Right atrium auricular region (tissue), 2 donors: ENCODE data around the gene MLH1. TPM values are rescaled to one million over a fixed set of nuclear protein-coding genes. Genes with fewer than 3 reads are reported as not detected.

ENCODE experiments used
- DNase-seq: peaks from one replicate; pipeline ENCODE4 v3.0.0-alpha.2; 2019; ENCODE audit warnings: low spot score
- H3K27ac ChIP-seq, 2 donors: fragments of 200-600 bp; sonication (generic); 1 replicate in 1 of 2; 2 replicates in 1 of 2; pipeline ENCODE4 v1.5.1; 2016 to 2019
- H3K27me3 ChIP-seq, 2 donors: fragments of 200-600 bp; sonication (generic); one replicate each; pipeline versions ENCODE4 v1.5.1 to v1.6.0; 2017 to 2019
- H3K36me3 ChIP-seq: fragments of 200-600 bp; sonication (generic); one replicate; pipeline ENCODE4 v1.5.1; 2016
- H3K4me1 ChIP-seq, 2 donors: fragments of 200-600 bp; sonication (generic); one replicate each; pipeline versions ENCODE4 v1.5.1 to v1.6.0; 2017 to 2019
- H3K4me3 ChIP-seq, 2 donors: fragments of 200-600 bp; sonication (generic); 1 replicate in 1 of 2; 2 replicates in 1 of 2; pipeline ENCODE4 v1.5.1; 2017 to 2019; ENCODE audit warnings: mild to moderate bottlenecking in 1 of 2, moderate library complexity in 1 of 2
- H3K9me3 ChIP-seq, 2 donors: fragments of 200-600 bp; sonication (generic); one replicate each; pipeline ENCODE4 v1.5.1; 2019
- CTCF ChIP-seq, 2 donors: fragments of 200-600 bp; sonication (generic); IDR thresholded peaks; one replicate each; pipeline ENCODE4 v1.5.1; 2019; ENCODE audit warnings: antibody characterized with exemption in 2 of 2
- total RNA-seq, 2 donors: library from RNA; depleted of rRNA; stranded (reverse); fragments of >200 nt; gene quantifications; one replicate each; pipeline ENCODE4 v1.1.0, GENCODE V29; 2016

Gene MLH1
- total RNA-seq, 2 donors from 2014 or later, result 36.0 to 37.8 TPM

DNA sequence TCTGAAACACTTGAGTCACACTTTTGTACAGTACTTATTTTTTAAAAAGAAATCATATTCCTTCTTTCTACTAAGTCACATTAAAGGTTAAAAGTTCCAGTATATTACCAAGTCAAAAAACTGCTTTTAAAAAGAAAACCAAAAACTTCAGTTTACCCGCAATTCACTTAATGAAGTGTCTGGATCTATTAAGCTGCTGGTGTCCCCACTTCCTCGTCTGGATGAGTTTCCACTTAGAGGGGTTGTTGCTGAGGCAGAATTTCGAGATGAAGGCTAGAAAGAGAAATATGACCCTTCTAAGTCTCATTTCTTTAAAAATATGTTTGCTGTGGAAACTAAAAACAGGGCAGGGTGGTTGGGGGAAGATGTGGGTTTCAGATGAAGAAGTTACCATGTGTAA, 101.3 kb downstream of the MLH1 start:
- no peak for TF ChIP-seq CTCF (IDR thresholded peaks at IDR 0.05)
- Histone ChIP-seq H3K27ac (no peak overlapping the region), H3K4me1 (peaks cover 0 to 19% of the 10 kb centered on the region in 2 donors), H3K36me3 (peaks cover 26% of the 10 kb centered on the region), H3K4me3 (no peak overlapping the region), H3K27me3 (no peaks in the 10 kb centered on the region), H3K9me3 (no peaks in the 10 kb centered on the region)
- DNase-seq, result no peak

DNA sequence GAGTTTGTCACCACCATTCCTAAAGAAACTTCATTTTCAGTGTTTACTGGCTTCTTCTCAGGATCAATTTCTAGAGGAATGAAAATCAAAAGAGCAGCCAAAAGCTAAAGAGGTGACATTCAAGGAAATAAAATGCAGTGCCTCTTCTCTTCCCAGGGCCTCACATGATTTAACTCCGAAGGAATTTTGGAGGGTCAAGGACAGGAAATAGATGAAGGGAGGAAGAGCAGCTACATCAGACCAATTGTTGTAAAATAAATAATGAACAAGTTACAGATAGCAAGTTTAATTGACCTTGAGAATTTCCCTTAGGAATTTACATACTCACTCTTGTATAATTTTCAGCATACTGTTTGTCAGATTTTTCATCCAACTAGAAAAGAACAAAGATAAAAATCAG, 103.0 kb downstream of the MLH1 start:
- Histone ChIP-seq H3K27me3 (no peaks in the 10 kb centered on the region), H3K9me3 (no peaks in the 10 kb centered on the region), H3K4me3 (no peak overlapping the region), H3K36me3 (peaks cover 10% of the 10 kb centered on the region), H3K4me1 (peaks cover 0 to 19% of the 10 kb centered on the region in 2 donors), H3K27ac (peak overlapping the region in 1 of 2 donors; percentile 42)
- no peak for DNase-seq
- TF ChIP-seq CTCF (IDR thresholded peaks at IDR 0.05), result no peak

- peak overlapping the region in 1 of 2 donors; percentile 42 for H3K27ac ChIP-seq
- no peak for TF ChIP-seq CTCF (IDR thresholded peaks at IDR 0.05)
- no peak for DNase-seq
- no peaks in the 10 kb centered on the region for H3K9me3 ChIP-seq
- H3K4me3 ChIP-seq, result no peak overlapping the region
- peaks cover 7% of the 10 kb centered on the region for H3K36me3 ChIP-seq
- no peaks in the 10 kb centered on the region for H3K27me3 ChIP-seq
- H3K4me1 ChIP-seq, result peaks cover 0 to 19% of the 10 kb centered on the region in 2 donors
Observed at GRCh38 chr3:37096975-37097374, 103.7 kb downstream of the MLH1 start.

- TF ChIP-seq CTCF (IDR thresholded peaks at IDR 0.05), result no peak
- H3K36me3 ChIP-seq, result peaks cover 7% of the 10 kb centered on the region
- no peak for DNase-seq
Observed at GRCh38 chr3:37097776-37098175, 104.5 kb downstream of the MLH1 start.

GRCh38 chr3:37098884-37099283, 105.6 kb downstream of the MLH1 start:
- Histone ChIP-seq H3K4me1 (peaks cover 0 to 19% of the 10 kb centered on the region in 2 donors), H3K36me3 (peaks cover 7% of the 10 kb centered on the region), H3K9me3 (no peaks in the 10 kb centered on the region)

More at GRCh38 chr3:37097776-37098175, 104.5 kb downstream of the MLH1 start:
- no peaks in the 10 kb centered on the region for H3K9me3 ChIP-seq
- no peak overlapping the region for H3K4me3 ChIP-seq
- H3K27ac ChIP-seq, result peak overlapping the region in 1 of 2 donors; percentile 19
- peaks cover 0 to 19% of the 10 kb centered on the region in 2 donors for H3K4me1 ChIP-seq
- no peaks in the 10 kb centered on the region for H3K27me3 ChIP-seq

More at GRCh38 chr3:37098884-37099283, 105.6 kb downstream of the MLH1 start:
- Histone ChIP-seq H3K27ac (no peak overlapping the region), H3K4me3 (no peak overlapping the region), H3K27me3 (no peaks in the 10 kb centered on the region)
- no peak for TF ChIP-seq CTCF (IDR thresholded peaks at IDR 0.05)
- no peak for DNase-seq
